Vagina (tissue), 2 donors: ENCODE data around the gene MAPK8IP2.

Source experiments
- POLR2A ChIP-seq, 2 donors: fragments of 450-650 bp; IDR thresholded peaks; one replicate each; pipeline ENCODE4 v1.6.1; 2017; ENCODE audit warnings: antibody characterized with exemption in 2 of 2, mild to moderate bottlenecking in 2 of 2, moderate library complexity in 2 of 2
- POLR2AphosphoS5 ChIP-seq, 2 donors: sonication (generic); formaldehyde crosslinking; IDR thresholded peaks; one replicate each; pipeline ENCODE4 v1.9.0; 2017; ENCODE audit warnings: antibody characterized with exemption in 2 of 2, mild to moderate bottlenecking in 2 of 2, low read depth in 1 of 2; ENCODE audit not compliant: insufficient read depth in 1 of 2

DNA sequence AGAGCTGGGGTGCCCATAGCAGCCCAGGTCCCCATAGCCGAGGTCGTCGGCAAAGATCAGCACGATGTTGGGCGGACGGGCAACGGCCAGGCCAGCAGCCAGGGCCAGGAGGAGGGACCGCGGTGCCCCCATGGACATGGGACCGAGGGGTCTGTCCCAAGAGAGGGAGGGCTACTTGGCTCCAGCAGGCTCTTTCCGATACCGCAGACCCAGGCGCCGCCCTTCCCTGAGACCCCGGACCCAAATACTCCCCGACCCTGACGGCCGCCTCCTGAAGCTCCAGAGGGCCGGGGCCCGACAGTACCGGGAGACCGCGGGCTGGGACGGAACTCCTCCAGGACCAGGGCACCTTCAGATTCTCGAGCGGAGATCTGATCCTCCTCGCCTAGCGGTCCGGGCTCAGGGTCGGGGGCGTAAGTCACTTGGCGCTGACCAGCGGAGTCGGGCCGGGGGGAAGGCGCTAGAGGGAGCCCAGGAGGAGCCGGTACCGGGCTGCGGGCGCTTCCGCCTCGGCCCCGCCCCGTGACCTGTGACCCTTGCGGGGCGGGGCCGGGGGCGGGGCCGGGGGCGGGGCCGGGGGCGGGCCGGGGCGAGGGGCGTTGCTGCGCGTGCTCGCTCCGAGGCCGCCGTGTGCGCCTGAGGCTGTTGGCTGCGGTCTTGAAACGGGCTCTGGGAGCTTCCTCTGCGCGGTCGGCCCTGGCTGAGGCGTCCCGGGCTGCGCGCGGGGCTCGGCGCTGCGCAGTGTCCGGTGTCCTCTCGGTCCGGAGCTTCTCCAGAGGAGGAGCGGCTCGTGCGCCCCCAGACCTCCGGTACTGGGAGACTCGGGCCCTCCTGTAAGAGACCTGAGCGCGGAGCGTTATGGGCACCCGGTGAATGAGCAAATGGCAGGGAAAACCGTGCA, 27.3 kb downstream of the MAPK8IP2 start, which contains the start of gene ARSA:
- TF ChIP-seq POLR2A (IDR thresholded peaks at IDR 0.05) (peak in 1 of 2 donors; percentile 16), POLR2AphosphoS5 (IDR thresholded peaks at IDR 0.05; ENCODE audit: insufficient read depth in 1 of 2, low read depth in 1 of 2) (peak; percentile 20 to 69)
